ENCODE data around the gene PLIN5.

- TF ChIP-seq CTCF (IDR thresholded peaks at IDR 0.05) (no peak), POLR2AphosphoS5 (IDR thresholded peaks at IDR 0.05) (no peak), EP300 (IDR thresholded peaks at IDR 0.05) (no peak)
Measured at GRCh38 chr19:4510435-4511255, 24.4 kb downstream of the PLIN5 start.
